HG02973 (cell line): ENCODE results near the gene CCDC188.

Experiments used
- ATAC-seq: cut with Tn5 transposase; IDR thresholded peaks from one replicate; pipeline ENCODE4 v1.9.1; 2021; ENCODE audit warnings: moderate library complexity; ENCODE audit not compliant: unreplicated experiment

Gene CCDC188

DNA sequence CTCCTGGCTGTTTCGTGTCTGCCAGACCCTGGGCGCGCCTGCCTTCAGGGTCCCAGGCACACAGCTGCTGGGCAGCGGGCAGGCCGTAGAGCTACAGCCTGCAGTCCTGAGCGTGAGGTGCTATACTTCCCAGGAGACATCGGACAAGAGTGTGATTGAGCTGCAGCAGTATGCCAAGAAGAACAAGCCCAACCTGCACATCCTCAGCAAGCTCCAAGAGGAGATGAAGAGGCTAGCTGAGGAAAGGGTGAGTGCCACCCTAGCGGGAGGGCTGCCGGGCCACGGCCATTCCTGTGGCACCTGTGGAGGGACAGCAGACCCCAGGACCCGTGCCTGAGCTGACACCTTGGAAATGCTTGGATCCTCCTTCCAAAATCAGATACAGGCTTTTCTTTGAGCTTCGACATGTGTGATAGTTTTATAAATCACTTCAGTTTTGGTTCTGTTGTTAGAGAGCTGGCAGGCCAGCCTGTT, 42.1 kb downstream of the CCDC188 start:
- ATAC-seq = no peak

GRCh38 chr22:20107951-20108756, 42.7 kb downstream of the CCDC188 start:
- no peak for ATAC-seq

DNA sequence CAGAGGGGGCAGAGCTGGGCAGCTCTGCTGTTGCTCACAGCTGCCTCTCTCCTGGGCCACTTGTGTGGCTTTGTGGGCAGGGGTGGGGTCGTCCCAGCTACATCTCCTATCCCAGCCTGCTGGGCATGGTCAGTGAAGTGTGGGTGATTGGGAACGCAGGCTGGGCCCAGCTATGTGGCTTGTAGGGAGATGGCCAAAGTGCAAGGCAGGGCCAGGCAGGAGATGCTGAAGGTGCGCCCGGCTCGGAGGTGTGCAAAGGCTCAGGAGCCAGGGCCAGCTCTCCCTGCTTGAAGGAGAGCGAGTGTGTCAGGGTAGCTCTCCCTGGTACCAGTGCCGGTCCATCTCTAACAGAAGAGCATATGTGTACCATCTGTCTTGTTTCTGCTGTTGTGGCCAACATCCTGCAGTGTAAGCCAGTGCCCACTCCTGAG, 43.4 kb downstream of the CCDC188 start:
- no peak for ATAC-seq

DNA sequence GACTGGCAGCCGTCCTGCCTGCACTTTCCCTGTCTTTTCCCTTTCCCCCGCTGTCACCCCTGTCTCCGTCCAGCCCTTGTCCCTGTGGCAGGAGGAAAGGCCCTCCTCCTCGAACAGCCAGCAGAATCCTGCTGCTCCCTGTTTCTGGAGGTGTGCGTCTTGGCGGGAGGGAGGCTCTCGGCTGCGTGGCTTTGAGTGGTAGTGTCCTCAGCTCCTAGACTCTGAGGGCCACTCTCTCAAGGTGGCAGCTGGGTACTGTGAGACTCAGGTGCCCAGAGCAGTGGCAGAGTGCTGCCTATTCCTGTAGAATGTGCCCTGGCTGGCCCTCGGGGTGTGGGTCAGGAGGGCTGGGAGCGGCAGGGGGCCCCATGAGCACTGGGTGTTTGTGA, 44.0 kb downstream of the CCDC188 start:
- no peak for ATAC-seq

- ATAC-seq = no peak
Measured at GRCh38 chr22:20106205-20106848, 44.5 kb downstream of the CCDC188 start.

GRCh38 chr22:20105456-20106204, 45.2 kb downstream of the CCDC188 start:
- no peak for ATAC-seq

DNA sequence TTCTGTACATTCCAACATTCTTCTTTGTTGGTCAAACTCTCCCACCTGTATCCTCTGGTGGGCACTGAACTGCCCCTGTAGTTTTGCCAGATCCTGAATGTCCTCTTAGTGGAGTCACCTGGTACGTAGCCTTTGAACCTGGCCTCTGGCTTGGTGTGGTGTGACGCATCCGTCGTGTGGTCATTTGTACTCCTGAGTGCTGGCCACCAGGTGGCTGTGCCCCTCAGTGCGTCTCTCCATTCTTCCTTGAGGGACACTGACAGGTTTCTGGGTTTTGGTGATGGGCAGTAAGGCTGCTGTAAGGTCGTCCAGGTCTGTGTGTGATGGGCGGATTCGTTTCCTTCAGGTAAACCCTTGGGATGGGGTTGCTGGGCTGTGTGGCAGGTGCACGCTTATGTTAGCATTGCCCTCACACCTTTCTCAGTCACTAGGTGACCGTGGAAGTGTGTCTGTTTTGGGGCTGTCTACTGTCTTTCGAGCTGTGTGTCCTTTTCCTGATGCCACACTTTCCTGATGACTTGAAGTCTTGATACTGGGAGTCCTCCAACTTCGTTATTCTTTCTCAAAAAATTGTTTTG, 48.6 kb downstream of the CCDC188 start:
- ATAC-seq = no peak

GRCh38 chr22:20101638-20102037, 49.2 kb downstream of the CCDC188 start:
- ATAC-seq = no peak

DNA sequence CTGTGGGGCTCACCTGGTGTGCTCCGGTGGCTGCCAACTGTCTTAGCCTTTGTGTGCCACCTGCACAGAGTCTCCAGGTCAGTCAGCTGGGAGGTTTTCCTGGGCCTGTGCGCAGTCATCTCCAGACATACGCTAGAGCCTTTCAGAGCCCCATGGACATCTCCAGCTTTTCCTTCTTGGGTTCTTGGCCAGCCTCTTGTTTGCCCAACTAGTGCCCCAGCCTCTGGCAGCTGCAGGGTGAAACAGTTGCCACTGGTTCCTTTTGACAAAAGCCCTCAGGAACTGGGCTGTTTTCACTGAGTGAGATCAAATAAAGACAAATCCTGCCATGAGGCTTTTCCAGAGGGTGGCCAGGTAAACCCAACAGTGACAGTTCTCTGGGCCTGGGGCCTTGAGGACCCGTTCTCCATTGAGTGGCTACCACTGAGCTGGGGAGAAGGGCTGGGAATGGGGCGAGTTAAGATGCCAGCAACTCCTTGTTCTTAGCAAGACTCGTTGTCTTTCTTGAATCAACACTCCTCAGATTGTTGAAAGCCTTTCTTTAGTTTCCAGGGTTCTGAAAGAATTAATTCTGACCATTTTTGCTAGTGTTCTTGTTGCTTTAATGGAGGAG, 51.6 kb downstream of the CCDC188 start:
- ATAC-seq = no peak
